GM04504 (cell line): ENCODE results near the gene CTNND2.
"Not testable (repeated sequence)": the region's sequence is repeated elsewhere in the genome, so short reads cannot be mapped to it uniquely, and the experiment has no call there.

ENCODE experiments used
- DNase-seq: peaks from one replicate; pipeline ENCODE4 v3.0.0-alpha.2; 2012; ENCODE audit warnings: low read depth

CTNND2 gene

DNA sequence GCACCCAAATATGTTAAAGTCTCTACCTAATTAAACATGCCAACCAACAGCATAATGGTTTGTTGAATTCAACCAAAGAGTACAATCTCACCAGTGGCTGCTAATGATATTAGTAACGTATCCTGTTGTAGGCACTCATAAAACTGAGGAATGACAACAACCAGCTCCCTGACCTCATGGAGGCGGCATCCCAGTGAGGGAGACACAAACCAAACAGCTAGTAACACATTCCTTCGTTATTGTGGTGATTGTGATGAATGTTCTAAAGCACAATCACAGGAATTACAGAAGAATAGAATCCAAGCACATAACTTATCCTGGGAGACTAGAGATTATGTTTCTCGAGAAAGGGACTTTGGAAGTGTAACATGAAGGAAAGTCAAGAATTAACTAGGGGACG is 224.6 kb downstream of the CTNND2 start:
- no peak for DNase-seq

DNA sequence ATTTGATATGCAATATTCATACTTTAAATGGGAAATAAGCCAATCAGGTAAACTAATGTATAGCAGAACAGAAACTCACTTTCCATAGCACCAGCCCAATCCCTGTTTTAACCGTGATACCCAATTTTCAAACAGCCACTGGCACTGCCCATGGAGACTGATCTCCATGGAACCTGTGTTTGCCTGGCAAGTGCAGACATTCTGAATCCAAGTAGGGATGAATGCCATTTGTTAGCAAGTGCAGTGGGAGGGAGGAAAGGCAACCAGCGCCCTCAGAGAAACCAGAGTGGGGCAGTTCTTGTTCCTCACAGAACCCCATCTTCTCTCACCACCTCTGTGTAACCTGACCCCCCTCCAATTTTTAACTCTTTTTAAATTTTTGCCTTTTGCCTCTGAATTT is 229.1 kb downstream of the CTNND2 start:
- no peak for DNase-seq

DNA sequence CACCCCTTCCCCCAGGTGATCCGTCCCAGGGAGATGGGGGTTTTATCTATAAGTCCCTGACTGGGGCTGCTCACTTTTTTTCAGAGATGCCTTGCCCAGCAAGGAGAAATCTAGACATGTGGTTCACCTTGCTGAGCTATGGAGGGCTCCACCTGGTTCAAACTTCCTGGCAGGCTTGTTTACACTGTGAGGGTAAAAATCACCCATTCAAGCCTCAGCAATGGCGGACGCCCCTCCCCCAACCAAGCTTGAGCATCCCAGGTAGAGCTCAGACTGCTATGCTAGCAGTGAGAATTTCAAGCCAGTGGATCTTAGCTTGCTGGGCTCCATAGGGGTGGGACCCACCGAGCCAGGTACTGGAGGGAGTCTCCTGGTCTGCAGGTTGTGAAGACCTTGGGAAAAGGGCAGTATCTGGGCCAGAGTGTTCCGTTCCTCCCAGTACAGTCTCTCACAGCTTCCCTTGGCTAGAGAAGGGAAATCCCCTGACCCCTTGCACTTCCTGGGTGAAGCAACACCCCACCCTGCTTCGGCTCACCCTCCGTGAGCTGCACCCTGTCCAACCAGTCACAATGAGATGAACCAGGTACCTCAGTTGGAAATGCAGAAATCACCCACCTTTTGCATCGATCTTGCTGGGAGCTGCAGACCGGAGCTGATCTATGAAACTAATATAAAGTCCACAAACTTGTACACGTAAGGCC is 231.7 kb downstream of the CTNND2 start:
- no peak for DNase-seq

DNA sequence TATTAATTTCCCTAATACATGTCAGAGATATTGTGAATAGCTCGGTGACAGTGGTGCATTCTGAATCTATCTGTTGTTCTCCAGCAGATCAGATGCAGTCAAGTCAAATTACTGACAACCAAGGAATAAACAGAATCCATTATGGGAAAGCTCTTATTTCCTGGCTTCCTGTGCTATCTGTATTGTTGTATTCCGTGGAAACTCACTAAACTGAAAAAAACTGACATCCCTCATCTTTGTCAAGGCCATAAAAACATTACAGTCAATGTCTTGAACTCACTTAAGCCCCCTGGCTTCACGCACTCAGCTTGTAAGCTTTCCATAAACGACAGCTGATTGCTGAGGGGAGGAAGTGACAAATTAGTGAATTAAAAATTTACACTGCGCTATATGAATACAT is 245.9 kb downstream of the CTNND2 start:
- DNase-seq = no peak

DNA sequence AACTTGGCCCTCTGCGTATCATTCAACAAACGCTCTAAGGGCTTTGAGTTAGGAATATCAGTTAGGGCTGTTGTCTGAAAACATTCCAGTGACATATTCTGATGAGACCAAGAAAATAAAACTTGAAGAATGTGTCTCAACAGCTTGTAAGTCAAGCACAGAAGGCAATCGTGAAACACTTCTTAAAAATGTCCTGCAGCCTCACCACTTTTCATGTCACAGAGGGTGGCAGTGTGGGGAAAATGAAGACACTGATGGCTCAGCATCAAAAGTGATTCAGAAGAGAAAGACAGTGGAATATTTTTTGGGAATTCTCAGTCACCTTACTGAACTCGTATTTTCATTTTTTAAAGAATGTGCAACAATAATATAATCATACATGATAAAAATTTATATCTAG is 247.3 kb downstream of the CTNND2 start:
- DNase-seq = no peak

DNA sequence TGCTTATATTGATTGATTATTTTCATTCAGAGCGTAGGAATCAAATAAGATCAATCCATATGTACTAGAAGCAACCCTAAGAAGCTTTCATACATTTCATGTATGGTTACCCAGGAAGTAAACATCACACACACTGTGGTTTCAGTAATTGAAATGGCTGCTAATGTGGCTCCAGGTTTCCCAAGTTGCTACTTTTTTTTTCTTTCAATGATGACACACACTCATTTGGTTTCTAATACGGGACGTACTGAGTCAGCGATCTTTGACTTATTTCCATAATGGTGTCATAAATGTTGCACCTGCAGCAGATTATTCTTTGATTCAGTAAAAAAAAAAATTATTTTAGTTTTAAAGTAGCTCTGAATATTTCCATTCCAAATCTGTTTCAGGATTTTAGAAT is 248.6 kb downstream of the CTNND2 start:
- DNase-seq = no peak

DNA sequence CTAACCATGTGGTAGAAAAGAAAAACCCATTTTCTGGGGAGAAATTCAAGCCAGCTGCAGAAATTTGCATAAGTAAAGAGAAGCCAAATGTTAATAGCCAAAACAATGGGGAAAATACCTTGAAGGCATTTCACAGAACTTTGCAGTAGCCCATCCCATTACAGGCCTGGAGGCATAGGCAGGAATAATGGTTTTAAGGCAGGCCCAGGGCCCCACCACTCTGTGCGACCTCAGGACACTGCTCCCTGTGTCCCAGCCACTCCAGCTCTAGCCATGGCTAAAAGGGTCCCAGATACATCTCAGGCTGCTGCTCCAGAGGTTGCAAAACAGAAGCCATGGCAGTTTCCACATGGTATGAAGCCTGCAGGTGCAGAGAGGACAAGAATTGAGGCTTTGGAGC is 253.3 kb downstream of the CTNND2 start:
- no peak for DNase-seq

DNA sequence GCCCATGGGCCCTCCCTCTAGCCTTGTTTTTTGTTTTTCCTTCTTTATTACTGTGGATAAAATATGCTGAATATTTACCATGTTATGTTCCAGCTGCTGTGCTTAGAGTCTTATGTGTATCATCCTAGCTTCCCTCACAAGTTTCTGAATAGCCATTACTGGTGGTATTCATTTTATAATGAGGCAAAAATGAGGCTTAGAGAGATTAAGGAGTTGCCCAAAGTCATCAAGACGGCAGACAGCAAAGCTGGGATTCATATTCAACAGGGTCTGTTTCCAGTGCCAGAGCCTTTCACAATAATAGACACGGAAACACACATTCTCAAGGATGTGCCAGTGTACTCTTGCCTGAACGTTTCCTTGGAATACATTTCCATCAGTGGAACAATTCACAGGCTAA is 258.1 kb downstream of the CTNND2 start:
- DNase-seq = no peak

DNA sequence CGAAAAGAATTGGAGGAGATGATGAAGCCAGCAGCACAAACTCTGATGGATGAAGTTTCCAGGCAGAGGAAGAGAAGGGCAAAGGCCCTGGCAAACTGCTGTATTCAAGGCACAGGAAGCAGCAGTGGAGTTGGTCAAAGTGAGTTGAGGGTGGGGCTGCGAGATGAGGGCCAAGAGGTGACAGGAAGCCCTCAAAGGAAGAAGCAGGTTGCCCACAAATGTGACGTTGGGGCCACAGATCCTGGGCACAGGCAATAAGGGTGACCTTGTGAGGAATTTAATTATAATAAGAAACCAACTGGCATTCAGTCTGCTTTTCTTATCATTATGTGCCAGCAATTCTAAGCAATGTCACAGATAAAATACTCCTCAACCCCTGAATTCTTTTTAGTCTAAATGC is 261.8 kb downstream of the CTNND2 start:
- DNase-seq = no peak

DNA sequence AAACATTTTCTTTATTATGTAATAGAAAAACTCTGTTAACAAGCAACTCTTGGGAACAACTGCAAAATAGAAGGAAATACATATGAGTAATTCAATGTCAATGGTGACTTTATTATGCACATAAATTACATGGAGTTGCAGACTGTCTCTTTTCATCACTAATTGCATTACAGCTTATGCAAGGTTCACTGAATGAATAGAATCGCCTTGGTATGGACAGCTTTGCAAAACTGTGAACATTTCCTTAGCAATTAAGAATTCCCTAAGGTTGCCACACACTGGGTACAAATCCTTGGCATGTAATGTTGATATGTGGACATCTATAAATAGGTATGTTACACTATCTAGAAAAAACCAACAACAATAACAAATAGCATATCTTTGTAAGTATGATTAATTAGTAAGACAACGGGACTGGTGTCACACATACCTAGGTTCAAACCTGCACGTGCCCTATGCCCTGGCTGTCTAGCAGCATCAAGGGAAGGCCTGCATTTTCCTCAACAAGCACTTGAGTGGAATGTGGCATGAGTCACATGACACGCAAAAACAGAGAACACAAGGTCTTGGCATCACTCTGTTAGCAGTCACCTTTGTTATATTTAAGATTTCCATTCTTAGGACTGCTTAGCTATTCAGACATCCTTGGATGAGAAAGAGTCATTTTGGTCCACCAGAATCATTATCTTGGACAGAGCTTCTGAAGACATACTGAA is 263.9 kb downstream of the CTNND2 start:
- no peak for DNase-seq

DNA sequence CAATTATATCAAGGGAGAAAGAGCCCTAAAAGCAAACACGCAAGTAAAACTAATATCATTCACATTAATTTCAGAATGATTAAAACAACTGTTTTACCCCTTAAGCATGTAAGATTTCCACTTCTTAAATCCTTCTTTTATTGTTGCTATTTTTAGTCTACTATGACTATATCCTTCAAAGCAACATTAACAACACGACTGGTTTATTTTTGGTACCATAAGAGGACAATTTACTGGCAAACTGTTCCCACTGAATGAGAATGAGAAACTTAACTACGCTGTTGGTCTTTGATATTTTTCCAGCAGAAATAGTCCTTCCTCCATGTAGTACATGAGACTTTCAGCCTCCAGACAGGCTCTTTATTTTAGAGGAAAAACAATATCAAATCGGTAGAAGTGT is 281.5 kb downstream of the CTNND2 start:
- DNase-seq = no peak

DNA sequence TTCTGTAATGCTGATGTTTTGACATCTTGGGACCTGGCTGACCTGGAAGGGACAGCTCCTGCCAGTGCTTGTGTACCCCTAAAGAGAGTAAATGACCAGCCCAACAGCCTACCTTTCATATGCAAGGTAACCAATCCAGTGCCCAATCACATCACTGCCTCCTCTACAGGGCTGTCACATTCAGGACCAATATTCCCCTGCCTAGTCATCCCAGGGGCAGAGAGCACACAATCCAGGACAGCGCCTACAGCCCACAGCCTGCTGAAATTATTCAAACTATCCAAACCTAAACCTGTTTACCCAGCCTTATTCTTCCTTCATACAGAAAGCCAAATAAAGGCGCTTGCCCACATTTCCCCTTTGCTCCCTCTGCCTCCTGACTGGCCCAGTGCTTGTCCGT is 284.1 kb downstream of the CTNND2 start:
- no peak for DNase-seq

DNA sequence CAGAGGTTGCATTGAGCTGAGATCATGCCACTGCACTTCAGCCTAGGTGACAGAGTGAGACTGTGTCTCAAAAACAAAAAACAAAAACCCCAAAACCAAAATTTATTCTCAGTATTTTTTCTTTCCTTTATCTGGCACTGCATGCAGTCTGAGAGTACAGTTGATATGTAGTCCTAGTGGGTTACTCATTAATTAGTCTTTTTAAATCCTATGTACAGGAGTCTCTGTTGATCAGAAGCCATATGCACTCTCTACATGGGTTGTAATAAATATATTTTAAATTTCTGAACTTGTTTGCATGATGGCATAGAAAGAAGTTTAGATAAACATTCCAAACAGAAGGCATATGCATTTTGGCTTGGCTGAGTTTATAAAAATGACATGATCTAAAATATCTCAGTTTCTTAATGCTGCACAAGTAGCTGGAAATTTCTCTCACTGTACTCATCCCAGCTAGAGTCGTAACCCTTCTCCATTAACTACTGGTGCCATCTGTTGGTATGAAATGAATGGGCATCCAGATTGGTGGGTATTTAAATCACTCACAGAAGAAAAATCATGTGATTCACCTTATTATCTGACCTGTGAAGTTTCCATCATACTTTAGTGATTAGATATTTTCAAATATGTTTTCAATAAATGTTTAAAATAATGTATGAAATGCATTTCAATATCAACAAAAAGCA is 284.8 kb downstream of the CTNND2 start:
- DNase-seq = no peak

DNA sequence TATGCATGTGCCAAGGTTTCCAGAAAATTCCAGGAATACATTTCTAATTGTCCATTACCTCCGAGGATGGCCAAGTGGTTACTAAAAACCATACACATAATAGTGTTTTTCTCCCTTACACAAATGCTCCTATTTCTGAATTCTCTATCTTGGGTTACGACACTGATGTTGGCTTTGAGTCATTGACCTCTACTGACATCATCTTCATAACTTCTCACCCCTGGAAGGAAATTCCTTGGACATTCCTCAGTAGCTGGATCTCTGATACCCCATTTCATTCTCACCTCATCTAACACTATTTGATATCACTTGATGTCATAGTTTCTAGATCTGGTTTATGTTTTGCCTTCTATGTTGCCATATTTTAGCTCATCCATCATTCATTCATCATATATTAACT is 287.2 kb downstream of the CTNND2 start:
- no peak for DNase-seq

DNA sequence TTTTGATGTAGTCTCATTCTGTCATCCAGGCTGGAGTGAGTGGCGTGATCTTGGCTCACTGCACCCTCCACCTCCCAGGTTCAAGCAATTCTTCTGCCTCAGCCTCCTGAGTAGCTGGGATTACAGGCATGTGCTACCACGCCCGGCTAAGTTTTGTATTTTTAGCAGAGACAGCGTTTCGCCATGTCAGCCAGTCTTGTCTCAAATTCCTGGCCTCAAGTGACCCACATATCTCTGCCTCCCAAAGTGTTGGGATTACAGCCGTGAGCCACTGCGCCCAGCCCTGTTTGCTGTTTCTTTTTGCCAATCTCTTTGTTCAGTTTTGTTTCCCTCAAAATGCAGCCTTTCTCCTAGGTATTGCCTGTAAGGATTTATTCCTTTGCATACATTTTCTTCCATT is 287.6 kb downstream of the CTNND2 start:
- DNase-seq = not testable (repeated sequence)

DNA sequence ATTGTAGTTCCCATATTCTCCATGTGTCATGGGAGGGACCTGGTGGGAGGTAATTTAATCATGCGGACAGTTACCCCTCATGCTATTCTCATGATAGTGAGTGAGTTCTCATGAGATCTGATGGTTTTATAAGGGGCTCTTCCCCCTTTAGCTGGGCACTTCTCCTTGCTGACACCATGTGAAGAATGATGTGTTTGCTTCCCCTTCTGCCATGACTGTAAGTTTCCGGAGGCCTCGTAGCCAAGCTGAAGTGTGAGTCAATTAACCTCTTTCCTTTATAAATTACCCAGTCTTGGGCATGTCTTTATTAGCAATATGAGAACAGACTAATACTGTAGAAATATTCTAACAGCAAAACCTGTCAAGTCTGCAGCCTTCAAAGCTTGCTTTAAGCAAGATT is 293.2 kb downstream of the CTNND2 start:
- no peak for DNase-seq

DNA sequence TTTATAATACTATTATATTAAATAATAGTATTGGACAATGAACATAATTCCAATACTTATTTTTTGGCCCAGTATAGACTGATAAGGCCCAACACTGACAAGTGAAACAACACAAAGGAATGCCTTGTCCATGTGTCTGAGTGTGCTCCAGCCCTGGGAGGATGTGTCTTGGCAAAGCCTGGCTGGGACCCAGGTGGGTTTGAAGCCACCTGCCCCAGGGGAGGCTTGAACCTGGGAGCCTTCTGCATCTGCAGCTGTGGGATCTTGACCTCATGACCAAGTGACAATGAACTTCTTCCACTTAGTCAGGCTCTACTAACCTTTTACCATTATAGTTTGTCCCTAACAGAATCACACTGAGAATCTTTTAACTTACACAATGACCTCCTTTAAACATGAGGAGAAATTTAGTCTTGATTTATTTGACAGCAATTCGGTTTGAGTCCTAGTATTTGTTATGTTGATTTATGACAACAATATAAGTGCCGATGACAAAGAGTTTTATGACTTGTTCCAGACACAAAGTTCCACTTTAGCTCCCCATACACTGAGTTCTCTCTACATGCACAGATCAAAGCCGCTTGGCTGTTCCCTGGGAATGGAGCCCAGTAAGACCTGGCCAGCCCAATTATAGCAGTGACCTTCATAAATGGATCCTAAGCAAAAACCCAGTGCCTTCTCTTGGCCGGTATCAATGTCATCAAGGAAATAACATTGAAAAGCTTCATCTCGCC is 294.5 kb downstream of the CTNND2 start:
- DNase-seq = no peak

DNA sequence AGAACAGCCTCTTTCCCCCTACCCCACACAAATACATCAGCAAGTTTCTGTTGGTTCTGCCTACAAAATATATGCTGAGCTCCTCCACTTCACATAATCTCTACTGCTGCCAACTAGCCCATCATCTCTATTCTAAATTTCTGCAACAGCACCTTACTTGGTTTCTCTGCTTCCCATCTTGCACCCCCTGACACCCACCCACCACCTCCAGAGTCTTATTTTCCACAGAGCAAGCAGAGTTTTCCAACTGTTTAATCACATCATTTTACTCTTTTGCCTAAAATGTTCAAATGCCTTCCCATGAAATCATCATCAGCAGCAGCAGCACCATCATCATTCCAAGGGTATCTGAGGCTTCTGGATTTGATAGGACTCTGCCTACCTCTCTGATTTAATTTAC is 295.7 kb downstream of the CTNND2 start:
- DNase-seq = no peak

DNA sequence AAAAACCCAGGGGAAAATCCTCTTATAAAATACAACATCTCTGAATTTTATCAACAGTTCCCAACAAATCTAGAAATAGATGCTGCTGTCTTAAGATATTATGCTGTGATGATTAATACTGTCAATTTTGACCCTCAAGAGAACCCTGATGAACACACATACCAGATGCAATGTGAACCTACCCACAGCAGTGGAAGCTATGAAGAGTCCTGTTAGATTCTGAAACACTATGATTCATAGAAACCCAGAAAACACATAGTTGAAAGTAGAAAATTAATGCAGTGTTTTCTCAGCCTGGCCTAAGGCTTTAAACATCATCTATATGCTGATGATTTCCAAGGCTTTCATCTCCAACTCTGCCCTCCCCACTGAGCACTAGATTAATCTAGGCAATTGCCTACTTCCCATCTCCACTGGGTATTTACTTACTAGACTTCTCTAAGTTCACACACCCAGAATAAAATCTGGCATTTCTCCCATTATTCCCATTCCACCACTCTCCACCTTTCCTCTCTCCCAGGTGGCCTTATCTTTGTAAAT is 296.2 kb downstream of the CTNND2 start:
- DNase-seq = no peak

DNA sequence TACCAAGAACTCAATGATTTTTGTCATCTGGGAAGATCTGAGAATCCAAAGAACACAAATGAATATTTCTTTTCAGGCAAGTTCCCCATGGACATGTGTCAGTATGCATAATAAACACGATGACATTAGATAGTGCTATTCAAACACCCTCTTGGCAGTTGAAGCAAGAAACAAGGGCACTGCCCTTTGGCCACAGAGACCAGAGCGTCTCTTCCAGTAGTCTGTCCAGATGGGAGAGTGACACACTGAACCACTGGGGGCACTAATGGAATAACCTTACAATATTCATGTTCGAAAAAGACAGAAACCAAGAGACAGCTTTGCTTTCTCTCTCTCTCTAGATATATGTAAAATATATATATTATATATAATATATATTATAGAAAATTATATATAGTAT is 301.9 kb downstream of the CTNND2 start:
- DNase-seq = no peak

DNA sequence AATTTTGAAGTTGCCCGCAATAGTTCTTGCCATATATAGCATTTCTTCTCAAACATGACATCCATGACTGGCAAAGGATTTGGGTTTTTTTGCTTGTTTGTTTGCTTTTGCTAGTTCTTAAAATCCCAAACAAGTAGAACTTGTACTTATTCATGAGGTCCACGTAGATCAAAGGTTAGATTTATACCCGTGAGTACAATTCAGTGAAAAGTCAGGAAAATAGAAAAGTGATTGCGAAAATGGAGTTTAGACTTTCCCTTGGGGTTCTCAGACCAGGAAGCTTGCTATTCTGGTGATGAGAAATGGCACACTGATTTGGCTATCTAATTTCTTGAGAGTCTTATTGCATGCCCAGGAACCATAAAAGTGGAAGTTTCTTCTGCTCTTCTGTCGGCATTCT is 304.7 kb downstream of the CTNND2 start:
- no peak for DNase-seq

DNA sequence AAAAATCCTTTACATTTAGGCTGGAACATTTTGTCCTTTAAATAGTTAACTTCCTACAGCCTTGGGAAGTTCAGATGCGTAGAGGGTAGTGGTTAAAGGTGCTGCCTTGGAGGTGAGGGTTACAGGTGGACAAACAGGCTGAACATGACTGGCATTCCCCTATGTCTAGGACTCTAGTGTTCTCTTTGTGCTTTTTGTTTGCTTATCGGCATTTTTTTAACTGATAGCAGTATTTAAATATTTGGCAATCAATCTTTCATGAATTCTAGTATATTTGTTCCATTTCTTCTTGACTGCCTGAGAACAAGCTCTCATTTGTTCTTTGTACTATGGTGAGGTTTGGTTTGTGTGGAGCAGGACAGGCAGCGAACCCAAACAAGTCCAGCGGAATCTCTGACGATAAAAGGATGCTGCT is 307.6 kb downstream of the CTNND2 start:
- DNase-seq = no peak
